ENCODE measurements around the gene SH2D1B.

The SH2D1B gene

GRCh38 chr1:162417650-162418049, 5.7 kb upstream of the SH2D1B start:
- Histone ChIP-seq H3K36me3 (ENCODE audit: insufficient read depth, low read length) (no peaks in the 10 kb centered on the region), H2AFZ (ENCODE audit: low read length) (no peak overlapping the region), H4K20me1 (ENCODE audit: insufficient read depth, low read length) (no peaks in the 10 kb centered on the region), H3K4me1 (ENCODE audit: insufficient read depth, low read length, severe bottlenecking) (no peaks in the 10 kb centered on the region), H3K79me2 (ENCODE audit: insufficient read depth, low read length) (no peaks in the 10 kb centered on the region), H3K9me2 (ENCODE audit: low read depth, low read length) (no peaks in the 10 kb centered on the region), H3K27me3 (ENCODE audit: insufficient read depth, low read length) (no peaks in the 10 kb centered on the region), H3K27ac (ENCODE audit: low read depth, low read length, poor library complexity, severe bottlenecking) (no peak overlapping the region), H3K9ac (ENCODE audit: low read length) (no peak overlapping the region), H3F3A (ENCODE audit: insufficient read depth, low read length) (no peaks in the 10 kb centered on the region), H3K4me3 (ENCODE audit: low read depth, low read length, poor library complexity, severe bottlenecking) (no peak overlapping the region), H3K4me2 (ENCODE audit: low read length) (no peak overlapping the region), H3K9me3 (ENCODE audit: low read length) (no peaks in the 10 kb centered on the region)
- TF ChIP-seq EZH2 (IDR thresholded peaks at IDR 0.05; ENCODE audit: borderline replicate concordance, low read length) (no peak), CTCF (IDR thresholded peaks at IDR 0.05; ENCODE audit: low read length) (no peak)

GRCh38 chr1:162416909-162417308, 5.0 kb upstream of the SH2D1B start:
- Histone ChIP-seq H3F3A (ENCODE audit: insufficient read depth, low read length) (no peaks in the 10 kb centered on the region), H3K79me2 (ENCODE audit: insufficient read depth, low read length) (no peaks in the 10 kb centered on the region), H4K20me1 (ENCODE audit: insufficient read depth, low read length) (no peaks in the 10 kb centered on the region), H3K27me3 (ENCODE audit: insufficient read depth, low read length) (no peaks in the 10 kb centered on the region), H3K4me1 (ENCODE audit: insufficient read depth, low read length, severe bottlenecking) (no peaks in the 10 kb centered on the region), H3K36me3 (ENCODE audit: insufficient read depth, low read length) (no peaks in the 10 kb centered on the region), H3K27ac (ENCODE audit: low read depth, low read length, poor library complexity, severe bottlenecking) (no peak overlapping the region), H2AFZ (ENCODE audit: low read length) (no peak overlapping the region), H3K9me3 (ENCODE audit: low read length) (no peaks in the 10 kb centered on the region), H3K9me2 (ENCODE audit: low read depth, low read length) (no peaks in the 10 kb centered on the region), H3K9ac (ENCODE audit: low read length) (no peak overlapping the region), H3K4me2 (ENCODE audit: low read length) (no peak overlapping the region), H3K4me3 (ENCODE audit: low read depth, low read length, poor library complexity, severe bottlenecking) (no peak overlapping the region)
- no peak for TF ChIP-seq CTCF (IDR thresholded peaks at IDR 0.05; ENCODE audit: low read length)

- no peak overlapping the region for H2AFZ ChIP-seq (ENCODE audit: low read length)
- H3K9me3 ChIP-seq (ENCODE audit: low read length), result no peaks in the 10 kb centered on the region
- no peaks in the 10 kb centered on the region for H4K20me1 ChIP-seq (ENCODE audit: insufficient read depth, low read length)
- H3K4me1 ChIP-seq (ENCODE audit: insufficient read depth, low read length, severe bottlenecking), result no peaks in the 10 kb centered on the region
- no peaks in the 10 kb centered on the region for H3K27me3 ChIP-seq (ENCODE audit: insufficient read depth, low read length)
- H3F3A ChIP-seq (ENCODE audit: insufficient read depth, low read length), result no peaks in the 10 kb centered on the region
- H3K79me2 ChIP-seq (ENCODE audit: insufficient read depth, low read length), result no peaks in the 10 kb centered on the region
- H3K9me2 ChIP-seq (ENCODE audit: low read depth, low read length), result no peaks in the 10 kb centered on the region
- no peak overlapping the region for H3K4me3 ChIP-seq (ENCODE audit: low read depth, low read length, poor library complexity, severe bottlenecking)
- H3K9ac ChIP-seq (ENCODE audit: low read length), result no peak overlapping the region
- TF ChIP-seq CTCF (IDR thresholded peaks at IDR 0.05; ENCODE audit: low read length), result no peak
- TF ChIP-seq EZH2 (IDR thresholded peaks at IDR 0.05; ENCODE audit: borderline replicate concordance, low read length), result no peak
- H3K36me3 ChIP-seq (ENCODE audit: insufficient read depth, low read length), result no peaks in the 10 kb centered on the region
- H3K27ac ChIP-seq (ENCODE audit: low read depth, low read length, poor library complexity, severe bottlenecking), result no peak overlapping the region
- H3K4me2 ChIP-seq (ENCODE audit: low read length), result no peak overlapping the region
These were observed 4.3 kb upstream of the SH2D1B start for GRCh38 chr1:162416215-162416614.

All from OCI-LY1 (cell line).